ENCODE results near the gene KLRF1. TPM values are rescaled to one million over a fixed set of nuclear protein-coding genes. Genes with fewer than 3 reads are reported as not detected.
"Not testable (repeated sequence)": the region's sequence is repeated elsewhere in the genome, so short reads cannot be mapped to it uniquely, and the experiment has no call there.

KLRF1 gene
- total and polyA plus RNA-seq, 2 experiments from 2014 or later: not detected

DNA sequence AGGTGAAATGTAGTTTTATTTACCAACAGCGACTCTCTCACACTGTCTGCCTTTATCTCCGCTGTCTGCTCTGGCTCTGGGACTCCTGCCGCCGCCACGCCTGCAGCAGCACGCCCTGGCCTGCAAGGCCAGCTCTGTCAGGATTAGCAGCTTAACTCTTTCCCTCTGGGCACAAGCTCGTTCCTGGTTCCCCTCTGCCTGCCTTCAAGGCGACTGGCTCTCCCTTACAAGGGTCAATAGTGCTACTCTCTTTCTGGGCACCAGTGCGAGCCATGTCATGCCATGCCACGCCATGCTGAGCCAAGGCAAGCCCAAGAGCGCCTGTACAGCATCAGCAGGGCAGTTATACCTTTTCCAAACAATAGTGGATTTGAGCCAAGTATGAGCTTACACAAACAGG is 45.5 kb downstream of the KLRF1 start:
- Histone ChIP-seq H3K79me2 (ENCODE audit: insufficient read depth) (peaks cover 12% of the 10 kb centered on the region), H3K9me2 (ENCODE audit: insufficient read depth) (no peaks in the 10 kb centered on the region), H3K36me3 (ENCODE audit: low read depth) (no peaks in the 10 kb centered on the region), H3K4me3 (no peak overlapping the region), H3K4me2 (ENCODE audit: unreplicated experiment) (no peak overlapping the region), H3K4me1 (ENCODE audit: insufficient read depth) (peaks cover 9% of the 10 kb centered on the region), H3K27ac (no peak overlapping the region), H3K9me3 (ENCODE audit: low read depth) (no peaks in the 10 kb centered on the region), H3K27me3 (replicated peaks; ENCODE audit: insufficient read depth) (no peaks in the 10 kb centered on the region), H4K20me1 (ENCODE audit: insufficient read depth) (no peaks in the 10 kb centered on the region), H3F3A (ENCODE audit: insufficient read depth) (peaks cover 20% of the 10 kb centered on the region), H3K9ac (no peak overlapping the region), H2AFZ (no peak overlapping the region)
- no peak for DNase-seq
- in situ Hi-C loops (cut with MboI): no loop called here
- TF ChIP-seq EZH2 (IDR thresholded peaks at IDR 0.05; ENCODE audit: insufficient read depth, poor library complexity, severe bottlenecking): no peak
- WGBS, 2 experiments (ENCODE audit: low coverage in 1 of 2, low lambda C conversion rate in 2 of 2, missing lambda C conversion rate in 2 of 2): 59 to 62% methylated on average over 11 of the region's 11 CpGs

DNA sequence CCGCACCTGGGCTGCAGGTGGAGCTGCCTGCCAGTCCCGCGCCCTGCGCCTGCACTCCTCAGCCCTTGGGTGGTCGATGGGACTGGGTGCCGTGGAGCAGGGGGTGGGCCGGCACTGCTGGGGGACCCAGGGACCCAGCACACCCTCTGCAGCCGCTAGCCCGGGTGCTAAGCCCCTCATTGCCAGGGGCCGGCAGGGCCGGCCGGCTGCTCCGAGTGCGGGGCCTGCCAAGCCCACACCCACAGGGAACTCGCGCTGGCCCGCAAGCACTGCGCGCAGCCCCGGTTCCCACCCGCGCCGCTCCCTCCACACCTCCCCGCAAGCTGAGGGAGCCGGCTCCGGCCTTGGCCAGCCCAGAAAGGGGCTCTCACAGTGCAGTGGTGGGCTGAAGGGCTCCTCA is 48.8 kb downstream of the KLRF1 start:
- H3K4me3 ChIP-seq; H4K20me1 ChIP-seq (ENCODE audit: insufficient read depth); H3K27me3 ChIP-seq (replicated peaks; ENCODE audit: insufficient read depth); H3K9ac ChIP-seq; H3K9me2 ChIP-seq (ENCODE audit: insufficient read depth); H3K36me3 ChIP-seq (ENCODE audit: low read depth); H3K79me2 ChIP-seq (ENCODE audit: insufficient read depth); DNase-seq; H3F3A ChIP-seq (ENCODE audit: insufficient read depth); in situ Hi-C loops (cut with MboI); H3K9me3 ChIP-seq (ENCODE audit: low read depth); H3K4me2 ChIP-seq (ENCODE audit: unreplicated experiment); H3K4me1 ChIP-seq (ENCODE audit: insufficient read depth); H2AFZ ChIP-seq; H3K27ac ChIP-seq: not testable (repeated sequence)
- 94 to 98% methylated on average over 8 to 21 of the region's 26 CpGs for WGBS, 2 experiments (ENCODE audit: low coverage in 1 of 2, low lambda C conversion rate in 2 of 2, missing lambda C conversion rate in 2 of 2)

DNA sequence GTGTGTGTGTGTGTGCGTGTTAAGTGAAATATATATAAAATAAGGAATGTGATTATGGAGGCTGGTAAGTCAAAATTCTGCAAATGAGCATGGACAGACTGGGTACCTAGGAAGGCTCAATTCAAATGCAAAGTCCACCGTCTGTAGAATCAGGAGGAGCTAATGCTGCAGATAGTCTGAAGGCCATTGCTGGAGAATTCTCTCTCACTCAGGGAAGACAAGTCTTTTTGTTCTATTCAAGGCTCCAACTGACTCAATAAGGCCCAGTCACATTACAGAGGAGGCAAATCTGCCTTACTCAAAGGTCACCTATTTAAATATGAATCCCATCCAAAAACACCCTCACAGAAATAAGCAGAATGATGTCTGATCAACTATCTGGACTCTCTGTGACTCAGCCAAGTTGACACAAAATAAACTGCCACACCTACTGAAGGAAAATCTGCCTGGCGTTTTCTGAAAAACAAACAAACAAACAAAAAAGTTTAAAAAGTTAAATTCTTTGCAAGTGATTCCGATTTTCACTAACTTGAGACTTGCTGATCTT is 53.3 kb downstream of the KLRF1 start:
- Histone ChIP-seq H3K9ac (no peak overlapping the region), H3K4me2 (ENCODE audit: unreplicated experiment) (no peak overlapping the region), H3K79me2 (ENCODE audit: insufficient read depth) (no peaks in the 10 kb centered on the region), H3K36me3 (ENCODE audit: low read depth) (no peaks in the 10 kb centered on the region), H2AFZ (no peak overlapping the region), H3K27me3 (replicated peaks; ENCODE audit: insufficient read depth) (no peaks in the 10 kb centered on the region), H3K27ac (no peak overlapping the region), H4K20me1 (ENCODE audit: insufficient read depth) (no peaks in the 10 kb centered on the region), H3F3A (ENCODE audit: insufficient read depth) (no peaks in the 10 kb centered on the region), H3K9me3 (ENCODE audit: low read depth) (no peaks in the 10 kb centered on the region), H3K4me3 (no peak overlapping the region), H3K9me2 (ENCODE audit: insufficient read depth) (no peaks in the 10 kb centered on the region), H3K4me1 (ENCODE audit: insufficient read depth) (no peaks in the 10 kb centered on the region)
- WGBS, 2 experiments (ENCODE audit: low coverage in 1 of 2, low lambda C conversion rate in 2 of 2, missing lambda C conversion rate in 2 of 2): 68 to 69% methylated on average over 4 of the region's 4 CpGs
- DNase-seq: peak; percentile 10
- in situ Hi-C loops (cut with MboI): no loop called here
- TF ChIP-seq EZH2 (IDR thresholded peaks at IDR 0.05; ENCODE audit: insufficient read depth, poor library complexity, severe bottlenecking): no peak
- no peak for TF ChIP-seq EZH2phosphoT487 (IDR thresholded peaks at IDR 0.05; ENCODE audit: insufficient read depth, low read depth)

DNA sequence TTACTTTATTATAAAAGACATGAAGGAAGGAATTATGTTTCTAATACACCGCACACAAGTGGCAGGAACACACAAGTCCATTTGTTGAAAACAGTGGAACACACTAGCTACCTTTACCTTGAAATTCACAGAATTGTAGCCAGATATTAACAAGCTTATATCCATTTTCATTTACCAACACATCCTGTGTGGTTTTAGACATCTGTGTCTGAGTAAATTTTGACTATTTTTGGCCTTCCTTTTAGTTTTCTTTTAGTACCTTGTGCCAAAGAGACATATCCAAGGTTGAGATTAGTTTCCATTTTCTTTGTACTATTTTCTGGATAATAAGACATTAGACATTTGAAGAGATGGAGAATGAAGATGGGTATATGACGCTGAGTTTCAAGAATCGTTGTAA is 54.0 kb downstream of the KLRF1 start, which contains the start of gene KLRF2:
TSS of gene KLRF2 (plus strand) at position 244 of the 400 bp plus-strand sequence. CDS start at position 351, 107 bp downstream.
- H3K4me2 ChIP-seq (ENCODE audit: unreplicated experiment): no peak within 1 kb of the TSS
- no peak within 1 kb of the TSS for H3K9ac ChIP-seq
- TF ChIP-seq EZH2phosphoT487 (IDR thresholded peaks at IDR 0.05; ENCODE audit: insufficient read depth, low read depth) (no peak), EZH2 (IDR thresholded peaks at IDR 0.05; ENCODE audit: insufficient read depth, poor library complexity, severe bottlenecking) (no peak)
- no peak within 1 kb of the TSS for H3K4me3 ChIP-seq
- 96 to 98% methylated on average over 3 of the region's 3 CpGs for WGBS, 2 experiments (ENCODE audit: low coverage in 1 of 2, low lambda C conversion rate in 2 of 2, missing lambda C conversion rate in 2 of 2)
- no peaks in the 10 kb centered on the region for H3K9me3 ChIP-seq (ENCODE audit: low read depth)
- H3K27ac ChIP-seq: no peak within 1 kb of the TSS
- no peaks in the 10 kb centered on the region for H3K79me2 ChIP-seq (ENCODE audit: insufficient read depth)
- no peaks in the 10 kb centered on the region for H3K4me1 ChIP-seq (ENCODE audit: insufficient read depth)
- no peaks in the 10 kb centered on the region for H4K20me1 ChIP-seq (ENCODE audit: insufficient read depth)
- no peaks in the 10 kb centered on the region for H3K9me2 ChIP-seq (ENCODE audit: insufficient read depth)
- H3F3A ChIP-seq (ENCODE audit: insufficient read depth): no peaks in the 10 kb centered on the region
- in situ Hi-C loops (cut with MboI): no loop called here
- H3K36me3 ChIP-seq (ENCODE audit: low read depth): no peaks in the 10 kb centered on the region
- no peak within 1 kb of the TSS for H2AFZ ChIP-seq
- no peak for DNase-seq
- no peaks in the 10 kb centered on the region for H3K27me3 ChIP-seq (replicated peaks; ENCODE audit: insufficient read depth)

DNA sequence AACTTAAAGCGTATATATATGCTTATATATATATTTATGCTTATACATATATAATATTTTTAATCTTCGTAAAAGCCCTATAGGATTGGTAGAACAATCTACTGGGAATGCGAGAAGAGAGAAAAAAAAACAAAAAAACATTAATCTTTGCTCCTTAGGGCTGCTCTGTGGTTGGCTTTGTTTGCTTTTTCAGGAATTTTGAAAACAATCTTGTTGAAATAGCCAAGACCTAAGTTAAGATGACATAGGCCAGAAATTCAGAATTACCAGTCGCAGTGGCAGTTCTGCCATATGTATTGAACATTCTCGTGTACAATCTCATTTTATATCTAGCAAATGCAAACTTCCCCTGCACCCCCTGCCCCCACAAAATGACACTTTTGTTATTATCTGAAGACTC is 54.7 kb downstream of the KLRF1 start:
- TF ChIP-seq EZH2 (IDR thresholded peaks at IDR 0.05; ENCODE audit: insufficient read depth, poor library complexity, severe bottlenecking) (no peak), EZH2phosphoT487 (IDR thresholded peaks at IDR 0.05; ENCODE audit: insufficient read depth, low read depth) (no peak)
- H3K4me1 ChIP-seq (ENCODE audit: insufficient read depth): no peaks in the 10 kb centered on the region
- H3K9ac ChIP-seq: no peak overlapping the region
- no peak for DNase-seq
- H3K36me3 ChIP-seq (ENCODE audit: low read depth): no peaks in the 10 kb centered on the region
- H3K9me3 ChIP-seq (ENCODE audit: low read depth): no peaks in the 10 kb centered on the region
- no peaks in the 10 kb centered on the region for H3K79me2 ChIP-seq (ENCODE audit: insufficient read depth)
- no peak overlapping the region for H2AFZ ChIP-seq
- no peak overlapping the region for H3K4me3 ChIP-seq
- no peaks in the 10 kb centered on the region for H3K9me2 ChIP-seq (ENCODE audit: insufficient read depth)
- no peaks in the 10 kb centered on the region for H3K27me3 ChIP-seq (replicated peaks; ENCODE audit: insufficient read depth)
- WGBS, 2 experiments (ENCODE audit: low coverage in 1 of 2, low lambda C conversion rate in 2 of 2, missing lambda C conversion rate in 2 of 2): 93% methylated on average over 5 of the region's 5 CpGs
- H3K27ac ChIP-seq: no peak overlapping the region
- in situ Hi-C loops (cut with MboI): no loop called here
- H3K4me2 ChIP-seq (ENCODE audit: unreplicated experiment): no peak overlapping the region
- H3F3A ChIP-seq (ENCODE audit: insufficient read depth): no peaks in the 10 kb centered on the region
- H4K20me1 ChIP-seq (ENCODE audit: insufficient read depth): no peaks in the 10 kb centered on the region

Measured in GM23248 (cell line).